ENCODE data around the gene ACCS.

ACCS gene

DNA sequence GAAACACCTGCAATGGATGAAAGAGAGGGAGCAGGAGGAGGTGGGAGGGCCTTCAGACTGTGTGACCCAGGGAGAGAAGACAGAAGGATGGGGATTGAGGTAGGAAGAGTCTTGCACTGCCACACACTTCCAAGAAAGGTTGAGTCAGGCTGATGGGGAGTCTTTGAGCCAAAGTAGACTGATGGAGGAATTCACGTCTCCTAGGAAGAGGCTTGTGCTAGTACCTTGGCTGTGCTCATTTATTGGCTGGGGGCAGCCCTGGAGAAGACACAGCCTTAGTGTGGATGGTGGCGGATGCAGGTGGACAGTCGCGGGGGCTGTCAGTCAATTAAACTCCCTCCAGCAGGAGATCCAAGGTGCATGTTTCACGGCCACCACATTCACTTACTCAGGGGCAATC is 34.5 kb upstream of the ACCS start:
- DNase-seq (ENCODE audit: low read depth), result no peak
- TF ChIP-seq, protein P1, sequence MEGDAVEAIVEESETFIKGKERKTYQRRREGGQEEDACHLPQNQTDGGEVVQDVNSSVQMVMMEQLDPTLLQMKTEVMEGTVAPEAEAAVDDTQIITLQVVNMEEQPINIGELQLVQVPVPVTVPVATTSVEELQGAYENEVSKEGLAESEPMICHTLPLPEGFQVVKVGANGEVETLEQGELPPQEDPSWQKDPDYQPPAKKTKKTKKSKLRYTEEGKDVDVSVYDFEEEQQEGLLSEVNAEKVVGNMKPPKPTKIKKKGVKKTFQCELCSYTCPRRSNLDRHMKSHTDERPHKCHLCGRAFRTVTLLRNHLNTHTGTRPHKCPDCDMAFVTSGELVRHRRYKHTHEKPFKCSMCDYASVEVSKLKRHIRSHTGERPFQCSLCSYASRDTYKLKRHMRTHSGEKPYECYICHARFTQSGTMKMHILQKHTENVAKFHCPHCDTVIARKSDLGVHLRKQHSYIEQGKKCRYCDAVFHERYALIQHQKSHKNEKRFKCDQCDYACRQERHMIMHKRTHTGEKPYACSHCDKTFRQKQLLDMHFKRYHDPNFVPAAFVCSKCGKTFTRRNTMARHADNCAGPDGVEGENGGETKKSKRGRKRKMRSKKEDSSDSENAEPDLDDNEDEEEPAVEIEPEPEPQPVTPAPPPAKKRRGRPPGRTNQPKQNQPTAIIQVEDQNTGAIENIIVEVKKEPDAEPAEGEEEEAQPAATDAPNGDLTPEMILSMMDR (IDR thresholded peaks at IDR 0.05; ENCODE audit: control insufficient read depth, extremely low read depth, insufficient read depth), result no peak
- H3K4me3 ChIP-seq (ENCODE audit: low read depth, low read length), result no peak overlapping the region

- no peak for DNase-seq (ENCODE audit: low read depth)
- no peak overlapping the region for H3K4me3 ChIP-seq (ENCODE audit: low read depth, low read length)
- TF ChIP-seq, protein P1 (IDR thresholded peaks at IDR 0.05; ENCODE audit: control insufficient read depth, extremely low read depth, insufficient read depth), result no peak
Observed at GRCh38 chr11:44032299-44033085, 33.6 kb upstream of the ACCS start.

GRCh38 chr11:44033411-44033850 is 32.6 kb upstream of the ACCS start:
- DNase-seq (ENCODE audit: low read depth), result no peak
- H3K4me3 ChIP-seq (ENCODE audit: low read depth, low read length), result no peak overlapping the region
- TF ChIP-seq, protein P1 (IDR thresholded peaks at IDR 0.05; ENCODE audit: control insufficient read depth, extremely low read depth, insufficient read depth), result no peak

DNA sequence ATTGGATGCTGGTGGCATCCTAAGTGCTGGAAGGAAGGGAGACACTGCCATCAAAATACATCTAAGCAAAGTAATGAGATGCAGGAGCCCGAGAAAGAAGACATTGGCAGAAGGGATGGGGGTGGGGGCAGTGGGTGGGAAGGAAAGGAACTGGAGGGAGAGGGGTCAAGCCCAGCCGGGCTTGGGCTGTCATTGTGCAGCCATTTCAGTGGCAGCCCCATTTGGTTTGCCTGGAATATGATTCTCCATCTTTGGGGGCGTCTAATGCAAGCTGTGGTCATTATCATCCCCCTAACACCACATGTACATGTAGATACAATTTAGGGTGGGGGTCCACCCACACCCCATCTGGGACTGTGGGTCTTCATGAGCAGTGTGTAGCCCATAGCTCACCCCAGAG is 32.2 kb upstream of the ACCS start:
- no peak for DNase-seq (ENCODE audit: low read depth)
- TF ChIP-seq, protein P1 (IDR thresholded peaks at IDR 0.05; ENCODE audit: control insufficient read depth, extremely low read depth, insufficient read depth), result no peak

DNA sequence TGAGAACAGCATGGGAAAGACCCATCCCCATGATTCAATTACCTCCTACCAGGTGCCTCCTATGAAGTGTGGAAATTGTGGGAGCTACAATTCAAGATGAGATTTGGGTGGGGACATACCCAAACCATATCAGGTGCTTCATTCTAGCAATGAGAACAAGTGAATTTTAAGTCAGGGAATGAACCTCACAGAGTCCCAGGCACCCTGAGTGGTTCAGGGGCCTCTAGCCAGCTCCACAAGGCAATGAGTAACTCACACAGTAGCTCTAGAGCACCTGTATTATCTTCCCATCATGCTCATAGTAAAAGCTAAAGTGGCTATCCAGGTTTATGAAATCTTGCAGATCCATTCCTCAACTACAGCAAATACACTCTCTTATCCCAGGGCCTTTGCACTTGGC is 31.4 kb upstream of the ACCS start:
- TF ChIP-seq, protein P1 (IDR thresholded peaks at IDR 0.05; ENCODE audit: control insufficient read depth, extremely low read depth, insufficient read depth), result no peak
- H3K4me3 ChIP-seq (ENCODE audit: low read depth, low read length), result no peak overlapping the region
- DNase-seq (ENCODE audit: low read depth), result no peak

More for the DNA sequence above, 32.2 kb upstream of the ACCS start:
- no peak overlapping the region for H3K4me3 ChIP-seq (ENCODE audit: low read depth, low read length)

DNA sequence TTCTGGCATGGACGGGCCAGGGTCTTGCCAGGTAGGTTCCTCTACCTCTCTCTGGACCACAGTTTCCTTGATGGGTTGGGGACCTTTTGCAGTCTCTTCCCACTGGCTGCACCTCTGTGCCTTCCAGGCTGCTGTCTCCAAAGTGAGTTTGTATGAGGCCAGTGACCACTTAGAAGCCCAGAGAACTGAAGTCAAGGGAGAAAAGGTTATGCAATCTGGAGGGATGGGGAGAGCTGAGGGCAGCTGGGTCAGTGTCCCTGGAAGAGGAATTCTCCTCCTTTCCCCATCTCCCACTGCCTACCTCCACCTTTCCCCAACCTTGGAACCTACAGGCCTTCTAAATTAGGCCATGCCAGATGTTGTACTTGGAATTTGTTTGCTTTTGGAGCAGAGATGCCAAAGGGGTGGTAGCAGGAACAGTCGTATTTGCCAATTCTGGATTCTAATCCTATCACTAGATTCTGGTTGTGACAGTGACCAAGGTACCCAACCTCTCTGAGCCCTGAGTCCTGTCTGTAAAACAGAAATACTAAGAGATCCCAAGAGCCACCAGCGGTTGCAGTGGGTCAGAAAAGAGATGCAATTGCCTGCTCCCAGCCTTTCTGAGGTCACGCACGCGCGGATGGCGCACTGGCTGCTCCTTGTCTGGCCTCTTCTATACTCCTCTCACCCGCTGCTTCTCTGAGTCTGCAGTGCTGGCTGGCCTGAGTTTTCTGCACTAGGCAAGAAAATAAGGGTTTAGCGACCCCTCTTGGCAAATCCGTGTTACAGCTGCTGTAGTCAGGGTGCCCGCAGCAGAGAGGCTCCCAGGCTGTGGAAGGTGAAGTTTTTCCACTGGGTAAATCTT is 29.0 kb upstream of the ACCS start:
- DNase-seq (ENCODE audit: low read depth), result peak; percentile 8
- H3K4me3 ChIP-seq (ENCODE audit: low read depth, low read length), result no peak overlapping the region
- TF ChIP-seq, protein P1 (IDR thresholded peaks at IDR 0.05; ENCODE audit: control insufficient read depth, extremely low read depth, insufficient read depth), result peak; percentile 79
